Tibial nerve (tissue), 4 donors: ENCODE data around the gene UBE3D.

ENCODE experiments used
- CTCF ChIP-seq, 5 experiments: fragments of 200-600 bp in 3 of 5; fragments of 450-650 bp in 2 of 5; sonication (generic) in 3 of 5; IDR thresholded peaks; one replicate each; pipeline ENCODE4 v1.5.1; 2016 to 2019; ENCODE audit warnings: antibody characterized with exemption in 5 of 5, mild to moderate bottlenecking in 3 of 5, moderate library complexity in 2 of 5
- EP300 ChIP-seq, 2 donors: sonication (generic); formaldehyde crosslinking; IDR thresholded peaks; one replicate each; pipeline ENCODE4 v1.6.1; 2017; ENCODE audit warnings: antibody characterized with exemption in 2 of 2, mild to moderate bottlenecking in 1 of 2
- POLR2A ChIP-seq, 2 donors: fragments of 450-650 bp; IDR thresholded peaks; one replicate each; pipeline ENCODE4 v1.6.1; 2017; ENCODE audit warnings: antibody characterized with exemption in 2 of 2, mild to moderate bottlenecking in 2 of 2, moderate library complexity in 2 of 2

GRCh38 chr6:82921258-82921657 lies 144.4 kb downstream of the UBE3D start:
- no peak for TF ChIP-seq CTCF (IDR thresholded peaks at IDR 0.05)
- no peak for TF ChIP-seq POLR2A (IDR thresholded peaks at IDR 0.05)
- no peak for TF ChIP-seq EP300 (IDR thresholded peaks at IDR 0.05)
